Measurements from ENCODE around the gene HYCC2. TPM values are rescaled to one million over a fixed set of nuclear protein-coding genes. Genes with fewer than 3 reads are reported as not detected.

The HYCC2 gene
- total and polyA plus RNA-seq, 2 of the 8 experiments (the other 6 are each of a cell fraction or from before 2014, with no cell fraction given), result 0.86 to 8.0 TPM

- no peak for TF ChIP-seq CHD7 (IDR thresholded peaks at IDR 0.05; ENCODE audit: insufficient replicate concordance, low read length)
- TF ChIP-seq EP300 (IDR thresholded peaks at IDR 0.05; ENCODE audit: borderline replicate concordance in 1 of 2, low read depth in 2 of 2, low read length in 2 of 2), result no peak
These were observed 42.9 kb upstream of the HYCC2 start (continued) for GRCh38 chr2:201114350-201114749.

All from H1 (cell line).